ENCODE data around the gene SMARCA4. TPM values are rescaled to one million over a fixed set of nuclear protein-coding genes. Genes with fewer than 3 reads are reported as not detected.
"Not testable (repeated sequence)": the region's sequence is repeated elsewhere in the genome, so short reads cannot be mapped to it uniquely, and the experiment has no call there.

The SMARCA4 gene
- polyA plus RNA-seq, 1 donor, result 91.1 TPM

DNA sequence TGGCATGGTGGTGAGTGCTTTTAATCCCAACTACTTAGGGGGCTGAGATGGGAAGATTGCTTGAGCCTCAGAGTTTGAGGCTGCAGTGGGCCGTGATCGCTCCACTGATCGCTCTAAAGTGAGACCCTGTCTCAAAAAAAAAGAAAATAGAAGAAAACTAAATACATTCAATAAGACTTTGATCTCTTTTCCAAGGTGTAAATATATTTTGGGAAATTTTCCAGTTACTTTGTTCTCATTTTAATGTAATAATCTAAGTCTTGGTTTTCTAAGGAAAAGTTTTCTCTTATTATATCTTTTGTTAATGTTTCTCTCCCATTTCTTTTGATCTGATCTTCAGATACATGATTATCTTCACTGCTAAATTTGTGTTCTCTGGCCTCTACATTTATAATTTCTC lies 138.0 kb downstream of the SMARCA4 start:
- Histone ChIP-seq H3K27me3 (ENCODE audit: control insufficient read depth, insufficient read depth, low read length) (no peaks in the 10 kb centered on the region), H3K27ac (ENCODE audit: low read length) (no peak overlapping the region), H3K9me3 (ENCODE audit: control insufficient read depth, low read depth, low read length) (peaks cover 4% of the 10 kb centered on the region), H3K4me1 (ENCODE audit: control insufficient read depth, insufficient read depth, low read length) (peaks cover 17% of the 10 kb centered on the region), H3K4me3 (ENCODE audit: low read length) (no peak overlapping the region), H3K36me3 (ENCODE audit: control insufficient read depth, insufficient read depth, low read length) (peaks cover 42% of the 10 kb centered on the region)
- DNase-seq, result no peak
- no CpG with 5 or more reads among the region's 3 CpGs for WGBS (ENCODE audit: insufficient coverage, low lambda C conversion rate)

DNA sequence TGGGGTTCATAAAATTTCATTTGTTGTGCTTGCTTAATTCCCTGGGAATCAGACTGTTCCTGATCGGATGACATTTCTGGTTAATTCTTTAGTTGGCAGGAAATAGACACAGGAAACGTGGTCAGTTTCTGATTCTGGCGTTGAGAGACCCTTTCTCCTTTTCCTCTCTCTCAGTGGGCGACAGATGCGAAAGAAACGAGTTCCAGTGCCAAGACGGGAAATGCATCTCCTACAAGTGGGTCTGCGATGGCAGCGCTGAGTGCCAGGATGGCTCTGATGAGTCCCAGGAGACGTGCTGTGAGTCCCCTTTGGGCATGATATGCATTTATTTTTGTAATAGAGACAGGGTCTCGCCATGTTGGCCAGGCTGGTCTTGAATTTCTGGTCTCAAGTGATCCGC lies 139.2 kb downstream of the SMARCA4 start:
- no peak overlapping the region for H3K27ac ChIP-seq (ENCODE audit: low read length)
- WGBS (ENCODE audit: insufficient coverage, low lambda C conversion rate), result no CpG with 5 or more reads among the region's 12 CpGs

DNA sequence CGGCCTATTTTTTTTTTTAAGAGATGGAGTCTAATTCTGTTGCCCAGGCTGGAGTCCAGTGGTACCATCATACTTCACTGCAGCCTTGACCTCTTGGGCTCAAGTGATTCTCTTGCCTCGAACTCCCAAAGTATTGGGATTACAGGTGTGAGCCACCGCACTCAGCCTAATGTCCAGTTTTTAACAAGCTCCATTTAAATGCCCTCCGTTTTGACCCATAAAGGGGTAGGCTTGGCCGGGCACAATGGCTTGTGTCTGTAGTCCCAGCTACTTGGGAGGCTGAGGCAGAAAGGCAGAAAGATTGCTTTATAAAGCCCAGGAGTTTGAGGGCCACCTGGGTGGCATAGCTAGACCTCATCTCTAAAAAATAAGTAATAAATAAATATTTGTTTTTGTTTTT lies 140.2 kb downstream of the SMARCA4 start:
- no CpG with 5 or more reads among the region's 5 CpGs for WGBS (ENCODE audit: insufficient coverage, low lambda C conversion rate)
- peaks cover 54% of the 10 kb centered on the region for H3K36me3 ChIP-seq (ENCODE audit: control insufficient read depth, insufficient read depth, low read length)
- H3K9me3 ChIP-seq (ENCODE audit: control insufficient read depth, low read depth, low read length), result peaks cover 4% of the 10 kb centered on the region
- H3K27ac ChIP-seq (ENCODE audit: low read length), result no peak overlapping the region
- peaks cover under 1% of the 10 kb centered on the region for H3K4me1 ChIP-seq (ENCODE audit: control insufficient read depth, insufficient read depth, low read length)
- no peak overlapping the region for H3K4me3 ChIP-seq (ENCODE audit: low read length)
- H3K27me3 ChIP-seq (ENCODE audit: control insufficient read depth, insufficient read depth, low read length), result no peaks in the 10 kb centered on the region
- DNase-seq, result no peak

More for the DNA sequence above, 139.2 kb downstream of the SMARCA4 start:
- Histone ChIP-seq H3K4me1 (ENCODE audit: control insufficient read depth, insufficient read depth, low read length) (peaks cover 9% of the 10 kb centered on the region), H3K27me3 (ENCODE audit: control insufficient read depth, insufficient read depth, low read length) (no peaks in the 10 kb centered on the region), H3K4me3 (ENCODE audit: low read length) (no peak overlapping the region), H3K36me3 (ENCODE audit: control insufficient read depth, insufficient read depth, low read length) (peaks cover 48% of the 10 kb centered on the region), H3K9me3 (ENCODE audit: control insufficient read depth, low read depth, low read length) (peaks cover 4% of the 10 kb centered on the region)
- DNase-seq, result no peak

DNA sequence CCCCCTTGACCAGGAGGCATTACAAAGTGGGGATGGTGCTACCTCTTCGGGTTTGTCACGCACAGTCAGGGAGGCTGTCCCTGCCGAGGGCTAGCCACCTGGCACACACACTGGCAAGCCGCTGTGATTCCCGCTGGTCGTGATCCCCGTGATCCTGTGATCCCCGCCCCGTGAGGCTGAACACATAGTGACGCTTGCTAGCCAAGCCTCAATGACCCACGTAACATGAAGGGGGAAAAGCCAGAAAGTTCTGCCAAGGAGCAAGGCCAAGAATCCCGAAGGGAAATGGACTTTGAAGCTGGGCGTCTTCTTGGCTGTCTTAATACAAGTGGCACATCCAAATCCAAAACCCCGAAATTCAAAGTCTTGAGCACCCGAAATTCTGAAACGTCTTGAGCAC lies 142.1 kb downstream of the SMARCA4 start:
- no CpG with 5 or more reads among the region's 16 CpGs for WGBS (ENCODE audit: insufficient coverage, low lambda C conversion rate)
- peaks cover 66% of the 10 kb centered on the region for H3K36me3 ChIP-seq (ENCODE audit: control insufficient read depth, insufficient read depth, low read length)
- DNase-seq, result no peak

DNA sequence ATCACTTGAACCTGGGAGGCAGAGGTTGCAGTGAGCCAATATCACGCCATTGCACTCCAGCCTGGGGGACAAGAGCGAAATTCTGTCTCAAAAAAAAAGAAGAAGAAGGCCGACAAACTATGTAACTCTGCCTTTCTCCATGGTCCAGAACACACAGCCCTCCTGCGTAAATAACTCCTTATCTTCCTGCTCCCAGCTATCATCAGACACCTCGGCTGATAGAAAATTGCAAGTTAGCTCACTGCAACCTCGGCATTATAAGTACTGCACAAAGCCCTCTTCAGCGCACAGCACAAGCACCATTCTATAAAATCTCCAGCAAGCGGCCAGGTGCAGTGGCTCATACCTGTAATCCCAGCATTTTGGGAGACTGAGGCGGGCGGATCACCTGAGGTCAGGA lies 142.8 kb downstream of the SMARCA4 start:
- not testable (repeated sequence) for H3K4me1 ChIP-seq (ENCODE audit: control insufficient read depth, insufficient read depth, low read length); H3K4me3 ChIP-seq (ENCODE audit: low read length); H3K9me3 ChIP-seq (ENCODE audit: control insufficient read depth, low read depth, low read length); DNase-seq; H3K27me3 ChIP-seq (ENCODE audit: control insufficient read depth, insufficient read depth, low read length); H3K27ac ChIP-seq (ENCODE audit: low read length)
- no CpG with 5 or more reads among the region's 10 CpGs for WGBS (ENCODE audit: insufficient coverage, low lambda C conversion rate)
- H3K36me3 ChIP-seq (ENCODE audit: control insufficient read depth, insufficient read depth, low read length), result peaks cover 69% of the 10 kb centered on the region

More for the DNA sequence above, 142.1 kb downstream of the SMARCA4 start:
- peaks cover 4% of the 10 kb centered on the region for H3K9me3 ChIP-seq (ENCODE audit: control insufficient read depth, low read depth, low read length)
- no peak overlapping the region for H3K4me3 ChIP-seq (ENCODE audit: low read length)
- no peaks in the 10 kb centered on the region for H3K27me3 ChIP-seq (ENCODE audit: control insufficient read depth, insufficient read depth, low read length)
- no peaks in the 10 kb centered on the region for H3K4me1 ChIP-seq (ENCODE audit: control insufficient read depth, insufficient read depth, low read length)
- H3K27ac ChIP-seq (ENCODE audit: low read length), result no peak overlapping the region

DNA sequence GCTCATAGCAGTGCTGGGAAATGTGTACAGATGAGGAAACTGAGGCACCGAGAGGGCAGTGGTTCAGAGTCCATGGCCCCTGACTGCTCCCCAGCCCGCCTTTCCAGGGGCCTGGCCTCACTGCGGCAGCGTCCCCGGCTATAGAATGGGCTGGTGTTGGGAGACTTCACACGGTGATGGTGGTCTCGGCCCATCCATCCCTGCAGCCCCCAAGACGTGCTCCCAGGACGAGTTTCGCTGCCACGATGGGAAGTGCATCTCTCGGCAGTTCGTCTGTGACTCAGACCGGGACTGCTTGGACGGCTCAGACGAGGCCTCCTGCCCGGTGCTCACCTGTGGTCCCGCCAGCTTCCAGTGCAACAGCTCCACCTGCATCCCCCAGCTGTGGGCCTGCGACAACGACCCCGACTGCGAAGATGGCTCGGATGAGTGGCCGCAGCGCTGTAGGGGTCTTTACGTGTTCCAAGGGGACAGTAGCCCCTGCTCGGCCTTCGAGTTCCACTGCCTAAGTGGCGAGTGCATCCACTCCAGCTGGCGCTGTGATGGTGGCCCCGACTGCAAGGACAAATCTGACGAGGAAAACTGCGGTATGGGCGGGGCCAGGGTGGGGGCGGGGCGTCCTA lies 144.3 kb downstream of the SMARCA4 start:
- Histone ChIP-seq H3K27ac (ENCODE audit: low read length) (no peak overlapping the region), H3K9me3 (ENCODE audit: control insufficient read depth, low read depth, low read length) (no peaks in the 10 kb centered on the region), H3K27me3 (ENCODE audit: control insufficient read depth, insufficient read depth, low read length) (no peaks in the 10 kb centered on the region), H3K4me1 (ENCODE audit: control insufficient read depth, insufficient read depth, low read length) (no peaks in the 10 kb centered on the region), H3K4me3 (ENCODE audit: low read length) (no peak overlapping the region), H3K36me3 (ENCODE audit: control insufficient read depth, insufficient read depth, low read length) (peaks cover 78% of the 10 kb centered on the region)
- DNase-seq, result no peak
- WGBS (ENCODE audit: insufficient coverage, low lambda C conversion rate), result 100% methylated on average over 2 of the region's 36 CpGs

DNA sequence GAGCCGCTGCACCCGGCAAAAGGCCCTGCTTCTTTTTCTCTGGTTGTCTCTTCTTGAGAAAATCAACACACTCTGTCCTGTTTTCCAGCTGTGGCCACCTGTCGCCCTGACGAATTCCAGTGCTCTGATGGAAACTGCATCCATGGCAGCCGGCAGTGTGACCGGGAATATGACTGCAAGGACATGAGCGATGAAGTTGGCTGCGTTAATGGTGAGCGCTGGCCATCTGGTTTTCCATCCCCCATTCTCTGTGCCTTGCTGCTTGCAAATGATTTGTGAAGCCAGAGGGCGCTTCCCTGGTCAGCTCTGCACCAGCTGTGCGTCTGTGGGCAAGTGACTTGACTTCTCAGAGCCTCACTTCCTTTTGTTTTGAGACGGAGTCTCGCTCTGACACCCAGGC lies 145.6 kb downstream of the SMARCA4 start:
- Histone ChIP-seq H3K4me3 (ENCODE audit: low read length) (no peak overlapping the region), H3K9me3 (ENCODE audit: control insufficient read depth, low read depth, low read length) (no peaks in the 10 kb centered on the region), H3K27ac (ENCODE audit: low read length) (no peak overlapping the region), H3K27me3 (ENCODE audit: control insufficient read depth, insufficient read depth, low read length) (no peaks in the 10 kb centered on the region), H3K36me3 (ENCODE audit: control insufficient read depth, insufficient read depth, low read length) (peaks cover 81% of the 10 kb centered on the region), H3K4me1 (ENCODE audit: control insufficient read depth, insufficient read depth, low read length) (no peaks in the 10 kb centered on the region)
- DNase-seq, result peak in 1 of 2 donors; percentile 30
- WGBS (ENCODE audit: insufficient coverage, low lambda C conversion rate), result no CpG with 5 or more reads among the region's 13 CpGs

DNA sequence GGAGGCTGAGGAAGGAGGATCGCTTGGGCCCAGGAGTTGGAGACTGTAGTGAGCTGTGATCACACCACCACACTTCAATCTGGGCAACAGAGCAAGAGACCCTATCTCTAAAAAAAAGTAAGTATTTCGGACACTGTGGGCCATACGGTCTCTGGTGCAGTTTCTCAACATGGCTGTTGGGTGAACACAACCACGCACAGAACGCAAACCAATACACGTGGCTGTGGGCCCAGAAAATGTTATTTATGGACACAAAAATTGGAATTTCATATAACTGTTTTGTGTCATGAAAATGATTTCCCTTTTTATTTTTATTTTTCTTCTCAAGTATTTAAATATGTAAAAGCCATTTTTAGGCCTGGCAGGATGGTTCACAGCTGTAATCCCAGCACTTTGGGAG lies 147.9 kb downstream of the SMARCA4 start:
- no peak overlapping the region for H3K27ac ChIP-seq (ENCODE audit: low read length)
- 90% methylated on average over 2 of the region's 6 CpGs for WGBS (ENCODE audit: insufficient coverage, low lambda C conversion rate)
- no peaks in the 10 kb centered on the region for H3K9me3 ChIP-seq (ENCODE audit: control insufficient read depth, low read depth, low read length)
- H3K4me3 ChIP-seq (ENCODE audit: low read length), result no peak overlapping the region
- peaks cover 84% of the 10 kb centered on the region for H3K36me3 ChIP-seq (ENCODE audit: control insufficient read depth, insufficient read depth, low read length)
- no peaks in the 10 kb centered on the region for H3K4me1 ChIP-seq (ENCODE audit: control insufficient read depth, insufficient read depth, low read length)
- H3K27me3 ChIP-seq (ENCODE audit: control insufficient read depth, insufficient read depth, low read length), result no peaks in the 10 kb centered on the region
- DNase-seq, result no peak

DNA sequence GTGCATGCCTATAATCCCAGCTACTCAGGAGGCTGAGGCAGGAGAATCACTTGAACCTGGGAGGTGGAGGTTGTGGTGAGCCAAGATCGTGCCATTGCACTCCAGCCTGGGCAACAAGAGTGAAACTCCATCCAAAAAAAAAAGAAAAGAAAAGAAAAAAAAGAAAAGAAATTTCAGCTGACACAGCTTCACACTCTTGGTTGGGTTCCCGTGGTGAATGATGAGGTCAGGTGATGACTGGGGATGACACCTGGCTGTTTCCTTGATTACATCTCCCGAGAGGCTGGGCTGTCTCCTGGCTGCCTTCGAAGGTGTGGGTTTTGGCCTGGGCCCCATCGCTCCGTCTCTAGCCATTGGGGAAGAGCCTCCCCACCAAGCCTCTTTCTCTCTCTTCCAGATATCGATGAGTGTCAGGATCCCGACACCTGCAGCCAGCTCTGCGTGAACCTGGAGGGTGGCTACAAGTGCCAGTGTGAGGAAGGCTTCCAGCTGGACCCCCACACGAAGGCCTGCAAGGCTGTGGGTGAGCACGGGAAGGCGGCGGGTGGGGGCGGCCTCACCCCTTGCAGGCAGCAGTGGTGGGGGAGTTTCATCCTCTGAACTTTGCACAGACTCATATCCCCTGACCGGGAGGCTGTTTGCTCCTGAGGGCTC lies 150.4 kb downstream of the SMARCA4 start:
- Histone ChIP-seq H3K27ac (ENCODE audit: low read length) (no peak overlapping the region), H3K9me3 (ENCODE audit: control insufficient read depth, low read depth, low read length) (no peaks in the 10 kb centered on the region), H3K27me3 (ENCODE audit: control insufficient read depth, insufficient read depth, low read length) (no peaks in the 10 kb centered on the region), H3K36me3 (ENCODE audit: control insufficient read depth, insufficient read depth, low read length) (peaks cover 85% of the 10 kb centered on the region), H3K4me3 (ENCODE audit: low read length) (no peak overlapping the region), H3K4me1 (ENCODE audit: control insufficient read depth, insufficient read depth, low read length) (no peaks in the 10 kb centered on the region)
- DNase-seq, result no peak
- WGBS (ENCODE audit: insufficient coverage, low lambda C conversion rate), result 100% methylated on average over 1 of the region's 15 CpGs

DNA sequence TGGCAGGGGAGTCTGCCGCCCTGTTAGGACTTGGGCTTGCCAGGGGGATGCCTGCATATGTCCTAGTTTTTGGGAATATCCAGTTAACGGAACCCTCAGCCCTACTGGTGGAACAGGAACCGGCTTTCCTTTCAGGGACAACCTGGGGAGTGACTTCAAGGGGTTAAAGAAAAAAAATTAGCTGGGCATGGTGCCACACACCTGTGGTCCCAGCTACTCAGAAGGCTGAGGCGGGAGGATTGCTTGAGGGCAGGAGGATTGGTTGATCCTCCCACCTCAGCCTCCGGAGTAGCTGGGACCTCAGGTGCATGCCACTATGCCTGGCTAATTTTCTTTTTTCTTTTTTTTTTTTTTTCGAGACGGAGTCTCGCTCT lies 150.9 kb downstream of the SMARCA4 start:
- no peak for DNase-seq
- WGBS (ENCODE audit: insufficient coverage, low lambda C conversion rate), result no CpG with 5 or more reads among the region's 8 CpGs
- Histone ChIP-seq H3K4me1 (ENCODE audit: control insufficient read depth, insufficient read depth, low read length) (no peaks in the 10 kb centered on the region), H3K27me3 (ENCODE audit: control insufficient read depth, insufficient read depth, low read length) (no peaks in the 10 kb centered on the region), H3K4me3 (ENCODE audit: low read length) (no peak overlapping the region), H3K9me3 (ENCODE audit: control insufficient read depth, low read depth, low read length) (no peaks in the 10 kb centered on the region), H3K27ac (ENCODE audit: low read length) (no peak overlapping the region), H3K36me3 (ENCODE audit: control insufficient read depth, insufficient read depth, low read length) (peaks cover 85% of the 10 kb centered on the region)
